RPMI7951 (cell line): ENCODE measurements around the gene TCF25. TPM values are rescaled to one million over a fixed set of nuclear protein-coding genes. Genes with fewer than 3 reads are reported as not detected.
A peak's percentile ranks its signal among the peaks of the same experiment; 100 is the strongest.
"Not testable (repeated sequence)": the region's sequence is repeated elsewhere in the genome, so short reads cannot be mapped to it uniquely, and the experiment has no call there.

ENCODE experiments used
- DNase-seq: peaks from one replicate; pipeline ENCODE4 v3.0.0-alpha.2; 2012; ENCODE audit warnings: low read depth
- total RNA-seq: library from RNA; depleted of rRNA; stranded (reverse); fragments of >200 nt; shearing (Covaris generic); gene quantifications from 2 replicates; pipeline ENCODE4 v1.2.3, GENCODE V29; 2014

Gene TCF25
- total RNA-seq, 1 experiment from 2014 or later, result 93.7 TPM

DNA sequence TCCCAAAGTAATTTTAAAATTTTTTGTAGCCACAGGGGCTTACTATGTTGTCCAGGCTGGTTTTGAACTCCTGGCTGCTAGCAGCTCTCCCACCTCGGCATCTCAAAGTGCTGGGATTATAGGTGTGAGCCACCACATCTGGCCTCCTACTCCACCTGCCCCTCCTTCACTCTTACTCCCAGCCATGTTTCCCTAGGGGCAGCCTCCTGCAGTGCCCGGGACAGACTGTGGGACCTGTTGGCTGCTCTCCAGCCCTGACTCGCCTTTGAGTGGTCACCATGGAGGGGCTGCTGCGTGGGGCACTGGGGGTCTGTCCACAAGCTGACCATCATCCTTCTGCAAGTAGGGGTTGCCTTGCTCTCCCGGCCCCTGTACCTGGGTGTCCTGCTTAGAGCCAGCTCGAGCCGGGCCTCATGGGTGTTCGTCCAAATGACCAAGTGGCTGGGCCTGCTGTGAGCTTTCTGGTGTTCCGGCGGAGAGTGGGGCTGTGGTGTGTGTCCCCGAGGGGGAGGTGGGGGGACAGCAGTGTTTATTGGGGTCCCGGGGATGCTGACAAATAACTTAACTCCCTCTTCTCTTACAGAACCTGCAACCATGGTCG, 28.6 kb upstream of the TCF25 start:
- DNase-seq, result no peak

DNA sequence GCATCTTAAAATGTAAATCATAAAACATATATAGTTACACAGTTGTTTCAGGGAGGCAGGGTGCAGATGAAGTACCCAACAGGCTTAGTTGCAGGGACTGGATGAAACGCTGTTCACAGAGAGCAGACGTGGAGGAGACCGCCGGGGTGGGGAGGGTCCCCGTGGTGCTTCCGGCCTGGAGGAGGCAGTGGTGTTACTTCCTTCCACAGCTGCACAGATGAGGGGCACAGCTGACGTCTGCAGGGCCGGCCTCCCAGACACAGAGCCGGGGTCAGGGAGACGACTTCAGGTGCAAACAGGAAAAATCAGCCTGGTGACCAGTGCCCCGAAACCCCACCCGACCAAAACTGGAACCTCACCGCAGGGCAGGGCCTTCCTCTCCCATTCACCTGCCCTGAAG, 28.0 kb upstream of the TCF25 start:
- no peak for DNase-seq

DNA sequence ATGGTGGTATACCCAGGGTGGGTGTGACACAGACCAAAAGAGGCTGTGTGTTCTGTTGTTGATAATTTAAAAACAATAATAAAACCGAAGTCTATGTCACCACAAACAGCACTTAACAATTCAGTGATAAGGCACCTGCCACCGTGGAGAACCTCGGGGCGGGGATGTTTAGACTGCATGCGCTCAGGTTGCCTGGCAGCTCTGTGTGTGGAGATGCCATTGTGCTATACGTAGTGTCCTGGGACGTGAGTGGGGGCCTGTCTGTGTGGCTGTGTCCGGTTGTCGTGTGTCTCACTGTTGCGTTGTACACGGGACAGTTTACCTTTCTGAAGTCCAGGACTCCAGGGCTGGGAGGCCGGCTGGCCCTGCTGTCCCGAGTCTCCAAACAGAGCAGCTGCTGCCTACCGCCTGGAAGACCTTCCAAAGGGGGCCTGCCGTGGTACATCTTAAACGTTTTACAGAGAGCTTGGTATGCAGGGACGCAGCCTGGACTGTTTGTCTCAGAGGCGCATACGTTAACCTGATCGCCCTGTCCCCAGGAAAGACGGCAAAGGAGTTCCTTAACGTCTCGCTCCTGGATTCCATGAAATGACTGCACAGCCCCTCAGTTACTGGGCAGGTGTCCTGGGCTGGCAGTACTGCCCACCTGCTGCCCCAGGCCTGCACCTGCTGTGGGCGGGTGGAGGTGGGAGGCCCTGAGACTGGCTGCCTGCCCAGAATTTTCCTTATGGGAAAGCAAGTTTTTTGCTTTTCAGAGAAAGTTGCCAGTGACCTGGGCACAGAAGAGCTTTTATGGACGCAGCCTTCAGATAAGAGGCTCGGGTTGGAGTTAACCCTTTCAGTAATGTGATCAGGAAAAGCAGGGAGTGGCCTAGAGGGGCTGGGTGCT, 26.1 kb upstream of the TCF25 start:
- DNase-seq, result no peak

DNA sequence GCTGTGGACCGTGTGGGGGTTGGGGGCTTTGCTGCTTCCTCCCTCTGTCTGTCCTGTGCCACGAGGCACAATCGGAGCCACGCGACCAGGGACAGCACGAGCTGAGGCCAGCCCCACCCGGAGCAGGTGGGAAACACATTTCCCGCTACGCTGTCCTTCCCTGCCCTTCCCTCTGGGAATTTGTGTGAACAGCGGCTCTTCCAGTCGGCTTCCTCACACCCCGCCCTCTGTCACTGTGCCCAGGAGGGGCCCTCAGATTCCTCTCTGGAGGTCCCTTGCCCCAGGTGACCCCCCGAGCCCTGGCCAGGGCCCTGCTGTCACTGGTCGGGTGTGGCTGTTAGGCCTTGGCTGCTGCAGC, 25.5 kb upstream of the TCF25 start:
- DNase-seq, result no peak

DNA sequence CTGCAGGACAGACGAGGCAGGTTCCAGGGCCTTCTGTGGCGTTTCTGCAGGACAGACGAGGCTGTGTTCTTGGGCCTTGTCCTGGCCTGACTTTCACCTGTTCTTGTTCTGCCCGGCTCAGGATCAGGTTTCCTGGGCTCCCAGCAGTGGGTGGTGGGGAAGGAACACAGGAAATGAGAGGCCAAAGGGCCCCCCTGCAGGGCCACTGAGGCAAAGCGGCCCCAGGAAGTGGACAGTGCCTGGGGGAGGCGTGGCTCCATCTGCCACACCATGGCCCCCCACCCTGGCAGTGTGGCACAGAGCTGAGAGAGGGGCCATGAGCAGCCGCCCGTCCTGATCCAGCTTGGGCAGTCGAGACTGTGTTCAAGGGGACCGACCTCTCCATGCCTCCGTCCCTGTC, 24.4 kb upstream of the TCF25 start:
- no peak for DNase-seq

DNA sequence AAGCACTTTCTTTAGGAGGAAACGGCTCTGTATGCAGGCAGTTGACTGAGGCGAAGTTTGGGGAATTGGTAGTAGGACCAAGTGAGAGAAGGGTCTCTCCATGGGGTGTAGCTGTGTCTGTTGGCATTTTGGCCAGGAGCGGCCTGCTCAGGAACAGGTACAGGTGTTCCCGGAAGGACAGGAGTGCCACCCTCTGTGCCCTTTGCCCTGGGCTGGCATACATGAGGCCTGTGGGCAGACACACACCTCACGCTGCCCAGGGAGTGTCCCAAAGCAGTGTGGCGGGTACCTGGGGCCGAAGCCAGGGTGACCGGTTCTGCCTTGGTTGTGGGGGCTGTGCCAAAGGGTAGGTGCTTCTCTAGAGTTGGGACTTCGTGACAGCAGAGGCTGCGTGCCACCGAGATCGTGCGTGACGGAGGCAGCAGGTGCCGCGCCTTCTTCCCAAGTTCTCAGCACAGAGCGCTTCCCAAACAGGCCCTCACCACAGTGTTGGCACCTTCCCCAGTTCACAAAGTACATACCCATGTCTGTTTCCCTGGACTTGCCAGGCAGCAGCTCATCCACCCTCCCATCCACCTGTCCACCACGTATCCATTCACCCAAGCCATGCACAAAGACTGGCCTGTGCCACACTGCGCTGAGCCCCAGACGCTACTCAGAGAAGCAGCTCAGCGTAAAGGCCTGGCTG, 19.9 kb upstream of the TCF25 start:
- no peak for DNase-seq

DNA sequence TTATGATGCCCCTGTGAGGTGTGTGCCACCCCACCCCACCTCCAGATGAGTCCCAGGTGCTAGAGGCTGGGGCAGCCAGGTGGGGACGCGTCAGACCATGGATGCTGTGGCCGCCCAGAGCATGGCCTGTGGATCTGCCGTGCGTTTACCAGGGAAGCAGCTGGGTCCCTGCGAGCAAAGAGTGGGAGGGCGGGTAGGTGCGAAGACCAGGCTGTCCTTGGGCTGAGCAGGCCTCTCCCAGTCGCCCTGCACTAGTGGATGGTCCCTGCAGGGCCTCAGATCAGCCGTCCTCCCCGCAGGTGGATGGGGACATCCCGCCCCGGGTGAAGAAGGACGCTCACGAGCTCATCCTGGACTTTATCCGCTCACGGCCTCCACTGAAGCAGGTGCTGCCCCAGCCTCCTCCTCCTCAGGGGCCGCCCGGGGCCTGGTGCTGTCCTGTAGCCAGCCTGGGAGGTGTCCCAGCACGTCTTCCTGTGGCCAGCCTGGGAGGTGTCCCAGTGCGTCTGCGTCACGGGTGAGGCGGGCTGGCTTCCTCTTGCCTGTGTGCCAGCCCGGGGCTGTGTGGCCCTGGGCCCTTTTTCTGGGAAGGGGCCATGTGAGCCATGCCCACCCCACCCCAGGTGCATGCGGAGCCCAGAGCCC, 18.0 kb upstream of the TCF25 start:
- DNase-seq, result no peak

DNA sequence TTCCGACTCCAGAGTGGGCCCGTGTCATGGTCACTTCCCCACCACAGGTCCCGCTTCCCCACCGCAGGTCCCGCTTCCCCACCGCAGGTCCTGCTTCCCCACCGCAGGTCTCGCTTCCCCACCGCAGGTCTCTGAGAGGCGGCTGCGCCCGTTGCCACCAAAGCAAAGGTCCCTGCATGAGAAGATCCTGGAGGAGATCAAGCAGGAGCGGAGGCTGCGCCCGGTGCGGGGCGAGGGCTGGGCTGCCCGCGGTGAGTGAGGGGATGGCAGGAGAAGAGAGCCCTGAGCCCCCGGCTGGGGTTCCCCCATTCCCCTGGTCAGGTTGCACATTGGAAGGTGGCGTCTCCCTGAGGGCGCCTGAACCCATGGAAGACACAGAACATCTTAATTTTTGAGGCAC, 17.4 kb upstream of the TCF25 start:
- no peak for DNase-seq

DNA sequence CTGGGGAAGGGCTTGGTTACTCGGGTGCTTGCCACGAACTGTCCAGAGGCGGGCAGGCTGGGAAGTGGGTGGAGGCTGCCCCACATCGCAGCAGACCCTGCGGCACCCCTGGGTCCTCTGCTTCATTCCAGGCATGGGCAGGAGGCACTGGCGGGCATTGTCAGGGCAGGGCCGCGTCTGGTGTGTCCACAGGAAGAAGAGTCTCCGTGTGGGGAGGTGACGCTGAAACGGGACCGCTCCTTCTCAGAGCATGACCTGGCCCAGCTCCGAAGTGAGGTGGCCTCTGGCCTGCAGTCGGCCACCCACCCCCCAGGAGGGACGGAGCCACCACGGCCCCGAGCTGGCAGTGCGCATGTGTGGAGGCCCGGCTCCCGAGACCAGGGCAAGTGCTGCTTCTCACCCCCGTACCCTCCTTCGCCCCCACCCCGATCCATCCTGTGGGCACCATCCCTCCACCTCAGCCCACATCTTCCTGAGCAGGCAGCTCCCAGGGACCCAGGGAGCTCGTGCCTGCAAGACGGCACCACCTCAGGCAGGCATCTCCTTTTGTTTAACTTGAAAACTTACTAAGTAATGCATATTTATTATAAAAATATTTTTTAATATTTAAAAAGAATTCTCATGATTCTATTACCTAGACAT, 14.3 kb upstream of the TCF25 start:
- DNase-seq, result no peak

DNA sequence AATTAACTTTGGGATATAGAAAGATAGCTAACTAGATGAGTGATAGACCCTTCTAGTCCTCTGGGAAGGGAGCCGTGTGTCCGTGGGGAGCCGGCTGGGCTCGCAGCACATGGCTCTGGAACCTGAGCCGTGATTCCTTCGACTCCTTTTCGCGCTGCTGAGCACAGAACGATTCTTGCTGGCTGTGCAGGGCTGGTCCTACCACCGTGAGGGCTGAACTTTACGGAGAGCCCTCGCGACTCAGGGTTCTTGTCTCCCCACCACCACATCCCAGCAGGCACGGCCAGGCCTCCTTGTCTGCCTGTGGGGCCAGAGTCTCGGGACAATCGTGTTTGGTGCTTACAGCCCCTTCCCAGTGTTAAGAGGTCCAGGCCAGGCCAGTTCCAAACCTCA, 13.8 kb upstream of the TCF25 start:
- no peak for DNase-seq

DNA sequence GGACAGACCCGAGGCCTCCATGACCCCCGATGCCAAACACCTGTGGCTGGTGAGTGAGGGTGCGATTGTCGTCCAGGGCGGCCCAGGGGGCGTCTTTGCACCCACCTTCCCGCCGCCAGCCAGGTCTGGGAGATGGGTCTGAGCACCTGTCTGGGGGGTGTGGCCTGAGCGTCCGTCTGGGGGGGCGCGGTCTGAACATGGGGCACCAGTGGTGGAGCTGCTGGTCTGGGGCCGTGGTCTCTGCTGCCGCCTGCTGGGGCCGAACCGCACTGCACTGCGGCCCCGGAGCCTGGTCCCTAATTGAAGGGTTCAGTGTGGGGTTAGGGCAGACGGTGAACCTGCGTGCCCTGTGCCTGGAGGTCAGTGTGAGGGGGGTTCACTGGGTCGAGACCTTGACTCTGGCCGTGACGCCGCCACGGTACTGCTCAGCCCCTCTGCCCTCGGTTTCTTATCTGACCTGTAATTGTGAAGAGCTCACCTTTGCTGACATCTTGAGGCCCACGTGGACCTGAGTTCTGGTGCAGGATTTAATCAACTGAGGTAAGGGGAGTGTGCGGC, 12.6 kb upstream of the TCF25 start:
- peak; percentile 33 for DNase-seq

DNA sequence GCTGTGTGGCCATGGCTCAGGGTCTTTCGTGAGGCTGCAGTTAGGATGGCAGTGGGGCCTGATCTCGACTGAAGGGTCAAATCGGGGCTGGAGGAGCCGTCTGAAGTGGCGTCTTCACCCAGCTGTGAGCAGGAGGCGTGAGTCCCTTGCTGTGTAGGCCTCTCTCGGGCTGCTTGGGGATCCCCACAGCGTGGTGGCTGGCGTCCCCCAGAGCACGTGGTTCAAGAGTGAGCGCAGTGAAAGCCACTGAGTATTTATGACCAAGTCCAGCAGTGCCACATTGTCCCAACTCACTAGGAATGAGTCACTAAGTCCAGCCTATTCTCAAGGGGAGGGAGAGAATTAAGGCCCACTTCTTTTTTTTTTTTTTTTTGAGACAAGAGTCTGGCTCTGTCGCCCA, 11.7 kb upstream of the TCF25 start:
- DNase-seq, result no peak

DNA sequence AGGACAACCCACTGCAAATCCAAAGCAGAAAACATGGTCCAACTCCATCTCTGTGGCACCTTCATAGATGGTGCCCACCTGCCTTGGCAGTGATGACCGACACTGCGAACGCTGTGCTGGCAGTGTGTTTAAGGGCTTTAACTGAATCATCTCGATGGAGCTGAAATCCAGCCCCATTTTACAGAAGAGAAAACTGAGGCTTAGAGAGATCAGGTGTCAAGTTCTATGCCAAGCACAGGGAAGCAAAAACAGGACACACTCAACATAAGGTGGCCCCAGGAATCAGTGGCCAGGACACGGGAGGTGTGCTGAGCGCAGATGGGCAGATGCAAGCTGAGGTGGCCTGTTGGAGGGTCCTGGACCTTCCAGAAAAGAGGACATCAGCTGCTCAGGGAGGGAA, 10.7 kb upstream of the TCF25 start:
- no peak for DNase-seq

DNA sequence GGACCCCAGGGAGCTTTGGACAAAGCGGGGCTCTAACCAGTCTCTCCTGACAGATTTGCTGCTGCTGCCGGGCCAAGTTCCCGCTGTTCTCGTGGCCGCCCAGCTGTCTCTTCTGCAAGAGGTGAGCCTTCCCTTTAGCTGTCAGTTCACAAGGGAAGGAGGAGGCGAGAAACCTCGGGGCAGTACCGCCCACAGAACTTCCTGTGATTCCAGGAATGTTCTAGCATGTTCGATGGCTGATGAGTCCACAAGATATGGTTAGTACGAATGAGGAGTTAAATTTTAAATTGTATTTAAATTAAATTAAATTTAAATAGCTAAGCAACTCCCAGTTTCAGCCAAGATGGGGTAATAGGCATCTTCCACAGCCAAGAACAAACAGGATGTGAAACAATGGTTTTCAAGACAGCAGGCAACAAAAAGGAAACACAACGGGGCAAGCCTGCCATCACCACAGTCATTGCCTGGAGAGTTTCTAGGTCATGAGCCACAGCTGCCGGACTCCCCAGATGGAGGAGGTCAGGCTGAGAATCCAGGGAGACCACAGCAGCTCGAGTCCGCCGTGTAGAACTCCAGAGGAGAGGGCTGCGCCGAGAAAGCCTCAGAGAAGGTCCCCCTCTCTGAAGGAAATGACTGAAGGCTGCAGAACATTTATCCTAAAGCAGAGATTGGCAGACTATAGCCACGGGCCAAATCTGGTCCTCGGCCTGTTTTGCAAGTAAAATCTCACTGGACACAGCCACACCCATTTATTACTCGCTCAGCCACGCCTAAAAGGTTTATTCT, 9.5 kb upstream of the TCF25 start:
- no peak for DNase-seq

DNA sequence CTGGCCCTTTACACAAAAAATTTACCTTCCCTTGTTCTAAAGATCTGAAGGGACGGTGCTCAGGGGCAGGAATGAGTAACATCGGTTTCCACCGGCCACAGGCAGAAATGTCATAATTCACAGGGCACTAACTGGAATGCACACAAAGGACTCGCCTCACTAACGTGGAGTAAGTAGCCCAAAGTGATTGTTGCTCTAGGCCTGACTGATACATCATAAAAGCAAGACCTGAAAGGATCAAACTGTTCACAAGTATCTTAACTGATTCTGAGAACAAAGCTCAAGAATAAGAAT, 8.9 kb upstream of the TCF25 start:
- DNase-seq, result no peak

DNA sequence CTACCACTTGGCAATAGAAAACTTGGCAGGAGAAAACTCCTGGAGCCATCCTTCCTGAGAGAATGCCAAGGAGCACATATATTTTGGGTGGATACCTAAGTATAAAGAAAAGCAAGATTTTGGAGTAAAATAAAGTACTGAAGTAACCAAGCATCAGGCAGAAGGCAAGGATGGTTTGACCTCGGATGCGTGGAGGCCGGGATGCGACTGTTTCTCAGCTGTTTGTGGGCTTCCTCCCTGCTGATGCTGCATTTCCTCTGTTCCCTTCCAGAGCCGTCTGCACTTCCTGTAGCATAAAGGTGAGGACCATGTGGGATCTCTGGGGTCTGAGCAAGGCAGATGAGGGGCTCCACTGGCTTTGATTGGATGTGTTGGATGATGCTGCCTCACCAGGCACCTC, 5.5 kb upstream of the TCF25 start:
- no peak for DNase-seq

DNA sequence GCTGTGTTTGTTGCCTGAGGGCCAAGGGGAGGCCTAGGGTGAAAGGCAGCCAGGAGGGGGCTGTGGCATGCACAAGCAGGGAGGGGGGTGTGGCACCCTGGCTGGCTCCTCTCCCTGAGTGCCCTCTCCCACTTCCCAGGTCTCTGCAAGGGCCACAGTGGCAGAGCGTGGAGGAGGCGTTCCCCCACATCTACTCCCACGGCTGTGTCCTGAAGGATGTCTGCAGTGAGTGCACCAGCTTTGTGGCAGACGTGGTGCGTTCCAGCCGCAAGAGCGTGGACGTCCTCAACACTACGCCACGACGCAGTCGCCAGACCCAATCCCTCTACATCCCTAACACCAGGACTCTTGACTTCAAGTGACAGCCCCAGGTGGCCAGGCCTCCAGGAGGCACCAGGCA, 3.5 kb upstream of the TCF25 start:
- no peak for DNase-seq

DNA sequence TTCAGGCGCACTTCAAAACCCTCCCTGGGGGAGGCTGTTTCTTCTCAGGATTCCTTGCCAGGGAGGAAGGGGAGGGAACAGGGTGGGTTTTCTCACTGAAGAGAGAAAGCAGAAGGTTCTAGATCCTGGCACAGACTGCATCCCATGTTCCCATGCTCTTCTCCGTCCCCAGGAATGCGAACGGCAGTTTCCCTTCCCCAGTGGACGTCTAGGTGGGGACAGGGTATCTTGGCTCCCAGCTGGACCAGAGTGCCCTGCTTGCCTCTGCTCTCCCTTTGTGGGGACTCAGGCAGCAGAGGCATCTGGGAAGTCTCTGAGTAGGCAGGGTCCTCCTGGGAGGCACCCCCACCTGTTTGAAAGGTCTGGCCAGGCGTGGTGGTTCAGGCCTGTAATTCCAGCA, 3.0 kb upstream of the TCF25 start:
- DNase-seq, result no peak

DNA sequence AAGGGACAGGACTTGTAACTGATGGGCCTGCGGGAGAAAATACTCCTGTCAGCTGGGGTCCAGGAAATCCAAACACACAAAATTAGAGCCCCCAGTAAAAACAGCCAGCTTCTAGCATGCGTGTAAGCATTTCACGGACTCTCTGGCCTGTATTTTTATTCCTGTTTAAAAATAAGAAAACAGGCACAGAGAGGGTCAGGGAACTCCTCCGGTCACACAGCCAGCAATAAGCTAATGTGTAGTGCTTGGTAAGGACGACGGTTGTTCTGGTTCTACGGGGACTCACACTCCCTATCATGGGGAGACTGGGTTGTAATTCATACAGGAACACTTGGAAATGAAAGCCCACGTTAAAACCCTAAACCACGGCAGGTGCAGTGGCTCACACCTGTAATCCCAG, 1.5 kb upstream of the TCF25 start:
- no peak for DNase-seq

DNA sequence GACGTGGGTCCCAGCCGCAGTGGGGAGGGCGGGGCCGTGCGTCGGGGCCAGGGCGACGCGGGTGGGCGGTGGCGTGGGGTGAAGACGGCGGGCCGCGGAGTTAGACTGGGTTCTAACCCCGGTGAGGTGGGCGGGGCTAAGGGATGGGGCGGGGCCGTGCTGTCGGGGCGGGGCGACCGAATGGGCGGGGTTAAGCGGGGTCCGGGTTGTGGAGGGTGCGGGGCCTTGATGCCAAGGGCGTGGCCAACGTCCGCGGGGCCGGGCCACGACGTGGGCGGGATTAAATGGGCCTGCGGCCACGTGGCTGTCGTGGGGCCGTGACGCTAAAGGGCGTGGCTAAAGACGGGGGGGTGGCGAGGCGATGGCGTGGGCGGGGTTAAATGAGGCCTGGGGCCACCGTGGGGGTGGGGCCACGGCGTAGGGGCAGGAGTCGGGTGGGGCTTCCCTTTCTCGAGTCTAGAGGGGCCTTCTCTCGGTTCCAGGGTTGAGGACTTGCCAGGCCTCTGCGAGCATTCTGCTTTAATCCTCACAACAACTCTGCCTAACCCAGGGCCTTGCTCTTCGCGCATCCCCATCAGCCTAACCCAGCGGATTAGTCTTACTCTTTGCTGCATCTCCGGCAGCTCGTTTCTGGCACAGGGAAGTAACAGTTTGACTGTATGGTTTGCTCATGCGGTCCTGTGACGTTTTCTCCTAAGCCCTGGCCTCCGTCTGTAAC, 739 bp downstream of the TCF25 start:
- peak; percentile 88 for DNase-seq

DNA sequence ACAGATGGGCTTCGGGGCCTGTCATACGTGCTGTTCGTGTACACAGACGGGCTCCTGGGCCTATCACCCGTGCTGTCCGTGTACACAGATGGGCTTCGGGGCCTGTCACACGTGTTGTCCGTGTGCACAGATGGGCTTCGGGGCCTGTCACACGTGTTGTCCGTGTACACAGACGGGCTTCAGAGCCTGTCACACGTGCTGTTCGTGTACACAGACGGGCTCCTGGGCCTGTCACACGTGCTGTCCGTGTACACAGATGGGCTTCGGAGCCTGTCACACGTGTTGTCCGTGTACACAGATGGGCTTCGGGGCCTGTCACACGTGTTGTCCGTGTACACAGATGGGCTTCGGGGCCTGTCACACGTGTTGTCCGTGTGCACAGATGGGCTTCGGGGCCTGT, 5.7 kb downstream of the TCF25 start:
- DNase-seq, result not testable (repeated sequence)
